NCI-H226 (cell line): ENCODE measurements around the gene BASP1.
"Not testable (repeated sequence)": the region's sequence is repeated elsewhere in the genome, so short reads cannot be mapped to it uniquely, and the experiment has no call there.

ENCODE experiments used
- DNase-seq: peaks from one replicate; pipeline ENCODE4 v3.0.0-alpha.2; 2015

Gene BASP1

DNA sequence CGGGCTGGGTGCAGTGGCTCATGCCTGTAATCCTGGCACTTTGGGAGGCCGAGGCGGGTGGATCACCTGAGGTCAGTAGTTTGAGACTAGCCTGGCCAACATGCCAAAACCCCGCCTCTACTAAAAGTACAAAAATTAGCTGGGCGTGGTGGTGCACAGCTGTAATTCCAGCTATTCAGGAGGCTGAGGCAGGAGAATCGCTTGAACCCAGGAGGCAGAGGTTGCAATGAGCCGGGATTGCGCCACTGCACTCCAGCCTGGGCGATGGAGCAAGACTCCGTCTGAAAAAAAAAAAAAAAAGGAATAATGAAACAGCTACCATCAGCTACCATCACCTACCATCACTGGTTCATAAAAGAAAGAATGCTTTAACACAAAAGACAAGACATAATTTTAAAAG lies 25.9 kb upstream of the BASP1 start:
- DNase-seq: not testable (repeated sequence)

DNA sequence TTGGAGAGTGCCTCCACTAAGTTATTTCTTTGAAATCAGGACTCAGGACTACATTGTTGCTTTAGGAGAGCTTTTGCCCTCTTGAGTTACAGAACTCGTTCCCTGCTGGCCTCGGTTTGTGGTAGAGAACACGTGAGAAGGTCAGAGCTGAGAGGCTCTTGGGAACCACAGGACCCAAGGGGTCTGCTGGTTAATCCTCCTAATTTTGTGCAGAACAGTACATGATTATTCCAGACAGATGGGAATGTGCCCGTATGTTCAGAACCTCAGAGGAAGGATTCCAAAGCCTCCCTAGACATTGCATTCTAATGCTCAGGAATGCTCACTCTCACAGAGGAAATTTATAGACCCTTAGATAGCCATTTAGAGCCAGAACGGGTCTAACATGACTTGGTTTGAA lies 25.2 kb upstream of the BASP1 start:
- DNase-seq: no peak

DNA sequence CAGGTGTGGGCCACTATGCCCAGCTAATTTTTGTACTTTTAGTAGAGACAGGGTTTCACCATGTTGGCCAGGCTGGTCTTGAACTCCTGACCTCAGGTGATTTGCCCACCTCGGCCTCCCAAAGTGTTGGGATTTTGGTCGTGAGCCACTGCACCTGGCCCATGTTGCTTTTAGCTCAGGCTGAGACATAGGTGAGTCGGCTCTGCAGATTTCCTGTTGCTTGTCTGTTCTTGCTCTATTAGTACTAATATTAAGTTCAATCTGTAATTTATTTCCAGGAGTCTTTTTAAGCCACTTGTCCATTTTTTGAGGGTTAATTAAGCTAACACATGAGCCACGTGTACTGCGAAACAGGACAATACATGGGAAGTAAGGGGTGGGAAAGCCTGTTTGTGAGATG lies 21.4 kb upstream of the BASP1 start:
- DNase-seq: no peak

DNA sequence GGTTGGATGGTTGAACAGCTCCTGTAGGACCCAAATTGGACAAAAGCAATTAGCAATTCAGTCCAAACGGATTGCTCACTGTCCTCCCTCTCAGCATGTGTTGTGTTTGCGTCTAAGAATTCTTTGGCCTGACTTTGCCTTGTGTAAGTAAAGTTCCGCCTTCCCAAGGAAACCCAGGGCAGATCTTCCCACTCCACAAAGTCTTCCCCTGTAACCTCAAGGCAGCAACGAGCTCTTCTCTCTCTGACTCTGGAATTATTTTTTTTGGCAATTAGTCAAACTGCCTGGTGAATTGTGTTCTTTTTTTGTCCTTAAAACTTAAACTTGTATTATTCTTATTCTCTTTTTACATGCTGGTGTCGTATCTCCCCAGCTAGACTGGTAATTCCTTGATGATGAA lies 20.7 kb upstream of the BASP1 start:
- DNase-seq: no peak

DNA sequence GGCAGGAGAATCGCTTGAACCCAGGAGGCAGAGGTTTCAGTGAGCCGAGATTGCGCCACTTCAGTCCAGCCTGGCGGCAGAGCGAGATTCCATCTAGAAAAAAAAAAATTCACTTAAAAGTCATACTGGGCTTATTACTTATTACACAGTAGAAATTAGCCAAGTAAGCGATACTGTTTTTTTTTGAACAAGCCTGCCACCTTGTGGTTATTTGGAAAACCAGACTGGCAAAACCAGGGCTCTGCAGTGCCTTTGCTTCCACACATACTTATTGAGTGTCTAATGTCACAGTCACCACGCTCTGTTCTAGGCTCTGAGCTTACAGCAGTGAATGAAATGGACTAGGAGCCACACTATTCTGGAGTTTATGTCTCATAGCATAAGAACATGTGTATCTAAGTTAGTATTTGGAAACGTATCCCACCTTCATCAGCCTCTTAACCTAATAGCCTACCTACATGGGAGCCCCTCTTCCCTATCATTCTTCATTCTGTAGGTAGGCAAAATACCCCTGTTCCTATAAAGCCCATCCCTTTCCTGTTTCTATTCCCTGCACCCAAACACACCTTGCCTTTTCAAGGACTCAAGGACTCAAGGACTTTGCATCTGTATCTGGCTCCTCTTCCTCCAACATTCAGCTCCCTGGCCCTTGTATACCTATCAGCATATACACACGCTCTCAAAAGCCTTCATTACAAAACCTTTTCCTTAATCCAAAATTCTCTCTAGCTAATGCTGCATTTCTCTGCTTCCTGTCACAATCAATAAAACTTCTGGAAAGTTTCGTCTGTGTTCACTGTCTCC lies 13.9 kb upstream of the BASP1 start:
- DNase-seq: peak; percentile 45

DNA sequence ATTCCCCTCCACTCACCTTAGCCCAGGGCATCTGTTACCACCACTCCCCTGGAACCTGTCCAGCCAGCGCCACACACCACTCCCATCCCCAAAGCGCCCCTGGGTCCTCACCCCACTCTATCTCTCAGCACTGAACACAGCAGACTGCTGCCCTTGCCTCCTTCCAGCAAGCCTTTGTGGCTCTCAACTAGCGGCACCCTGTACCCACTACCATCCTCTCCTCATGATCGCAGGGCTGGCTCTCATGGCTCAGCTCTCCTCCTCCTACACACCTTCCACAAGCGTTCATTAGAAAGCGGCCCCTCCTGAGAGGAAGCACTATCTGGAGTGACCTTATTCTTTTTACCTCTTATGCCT lies 13.3 kb upstream of the BASP1 start:
- no peak for DNase-seq

DNA sequence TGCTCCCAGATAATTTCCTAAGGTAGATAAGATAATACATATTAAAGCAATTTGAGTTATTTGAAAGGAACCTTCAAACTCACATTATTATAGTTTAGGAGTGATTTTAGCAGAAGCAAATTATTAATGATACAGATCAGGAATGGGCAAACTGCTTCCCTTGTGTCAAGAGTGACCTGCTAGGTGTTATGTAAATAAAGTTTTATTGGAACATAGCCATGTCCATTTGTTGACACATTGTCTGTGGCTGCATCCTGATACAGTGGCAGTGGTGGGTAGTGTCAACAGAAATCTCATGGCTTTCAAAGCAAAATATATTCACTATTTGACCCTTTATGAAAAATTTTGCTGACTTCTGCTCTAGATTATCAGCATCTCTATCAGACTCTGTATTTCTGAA lies 11.4 kb upstream of the BASP1 start:
- no peak for DNase-seq

DNA sequence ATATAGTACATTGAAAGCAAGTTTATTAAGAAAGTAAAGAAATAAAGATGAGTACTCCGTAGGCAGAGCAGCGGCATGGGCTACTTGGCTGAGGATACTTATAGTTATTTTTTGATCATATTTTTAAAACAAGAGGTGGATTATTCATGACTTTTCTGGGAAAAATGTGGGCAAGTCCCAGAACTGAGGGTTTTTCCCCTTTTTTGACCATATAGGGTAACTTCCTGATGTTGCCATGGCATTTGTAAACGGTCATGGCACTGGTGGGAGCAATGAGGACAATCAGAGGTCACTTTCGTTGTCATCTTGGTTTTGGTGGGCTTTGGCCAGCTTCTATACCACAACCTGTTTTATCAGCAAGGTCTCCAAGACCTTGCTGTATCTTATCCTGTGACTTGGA lies 5.2 kb upstream of the BASP1 start:
- DNase-seq: no peak

DNA sequence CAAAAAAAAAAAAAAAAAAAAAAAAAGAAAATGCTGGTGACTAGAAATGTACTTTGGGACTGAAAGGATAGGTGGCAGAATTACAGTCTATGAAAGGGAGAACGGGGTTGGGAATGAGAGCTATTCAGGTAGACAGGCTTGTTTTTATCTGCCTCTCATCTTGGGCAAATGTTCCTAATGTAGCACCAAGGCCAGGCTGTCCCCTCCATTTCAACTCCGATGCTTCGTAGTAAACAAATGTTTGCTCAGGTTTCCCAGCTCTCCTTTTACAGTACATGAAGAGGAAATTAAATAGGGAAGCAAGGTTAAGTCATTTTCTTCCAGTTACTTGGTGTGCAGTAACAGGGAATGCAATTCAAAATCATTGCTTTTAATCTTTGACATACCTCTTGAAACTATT lies 4.4 kb upstream of the BASP1 start:
- no peak for DNase-seq

DNA sequence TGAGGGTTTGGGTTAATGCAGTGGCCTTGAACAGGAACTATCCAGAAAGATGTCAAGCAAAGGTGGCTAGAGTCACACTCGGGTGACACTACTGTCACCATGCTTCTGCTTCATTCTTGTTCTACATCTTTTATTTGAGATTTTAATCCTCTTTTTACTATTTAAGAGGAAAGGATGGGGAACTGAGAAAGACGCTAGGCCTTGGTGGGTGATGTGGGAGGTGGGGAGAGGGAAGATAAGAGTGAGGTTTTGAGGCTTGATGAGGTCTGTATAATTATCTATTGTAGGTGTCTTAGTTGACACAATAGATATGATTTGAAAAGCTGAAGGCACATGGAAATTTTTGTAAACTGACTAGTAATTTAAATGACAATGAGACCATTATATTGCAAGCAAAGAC lies 3.5 kb upstream of the BASP1 start:
- no peak for DNase-seq

DNA sequence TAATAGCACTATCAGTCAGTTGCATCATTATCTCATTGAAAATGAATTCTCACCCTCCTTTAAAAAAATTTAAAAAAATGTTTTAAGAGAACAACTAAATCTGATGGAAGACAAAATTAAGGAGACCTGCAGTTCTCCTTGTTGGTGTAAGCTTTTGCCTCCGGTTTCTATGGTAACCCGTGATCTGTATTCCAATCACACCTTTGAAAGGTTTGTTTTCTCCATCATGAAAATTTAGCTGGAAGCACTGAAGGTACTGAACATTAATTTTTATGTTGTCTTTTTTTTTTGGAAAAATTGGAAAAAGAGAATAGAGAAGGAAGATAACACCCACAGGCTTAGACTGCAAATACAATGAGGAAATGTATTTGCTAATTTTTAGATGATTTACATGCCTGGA lies 2.5 kb upstream of the BASP1 start:
- DNase-seq: no peak

DNA sequence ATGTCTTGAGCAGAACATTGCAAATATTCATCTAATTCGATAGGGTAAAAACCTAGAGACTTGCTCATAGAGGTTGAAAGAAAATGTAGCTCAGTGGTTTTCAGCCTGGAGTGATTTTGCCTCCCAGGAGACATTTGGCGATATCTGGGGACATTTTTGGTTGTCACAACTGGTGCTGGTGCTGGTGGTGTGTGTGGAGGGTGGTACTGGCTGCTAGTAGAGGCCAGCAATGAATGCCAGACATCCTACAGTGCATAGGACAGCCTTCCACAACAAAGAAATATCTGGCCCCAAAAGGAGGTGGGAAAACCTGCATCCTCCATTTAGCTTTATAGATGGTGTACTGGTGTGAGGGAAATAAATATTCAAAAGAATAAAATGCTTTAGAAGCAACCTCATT lies 2.1 kb upstream of the BASP1 start:
- no peak for DNase-seq

DNA sequence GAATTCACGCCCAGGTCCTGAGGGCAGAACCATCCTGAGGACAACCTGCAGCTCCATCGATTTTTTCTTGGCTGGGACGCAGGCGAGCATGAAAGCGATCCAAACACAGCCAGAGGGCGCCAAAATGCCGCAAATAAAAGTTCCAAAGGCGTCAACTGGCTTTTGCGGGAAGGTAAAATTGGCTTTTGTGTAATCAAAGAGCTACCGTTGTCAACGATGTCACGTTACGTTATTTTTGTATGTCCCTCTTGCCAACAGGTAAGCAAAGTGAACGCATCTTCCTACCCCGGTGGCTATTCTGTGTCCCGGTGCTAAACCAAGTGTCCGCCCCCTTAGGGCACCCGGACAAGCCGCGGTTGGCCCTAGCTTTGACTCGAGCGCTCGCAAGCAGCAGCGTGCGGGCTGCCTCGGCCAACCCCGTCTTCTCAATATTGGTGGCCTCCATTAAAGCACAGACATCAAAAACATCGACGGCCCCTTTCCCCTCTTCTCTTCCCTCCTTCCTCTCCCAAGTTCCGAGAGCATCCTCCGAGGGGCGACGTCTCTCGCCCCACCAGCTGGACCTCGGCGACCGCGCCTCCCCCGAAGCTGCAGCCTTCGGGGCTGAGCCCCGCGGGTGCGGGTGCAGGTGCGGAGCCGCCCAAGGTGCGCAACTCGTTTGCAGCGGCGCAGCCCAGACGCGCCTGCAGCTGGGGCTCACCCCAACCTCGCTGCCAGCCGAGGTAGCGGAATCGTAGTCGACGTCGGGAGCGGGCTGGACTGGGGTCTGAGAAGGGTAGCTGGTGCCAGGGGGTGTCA lies 1.1 kb upstream of the BASP1 start:
- DNase-seq: peak; percentile 71

DNA sequence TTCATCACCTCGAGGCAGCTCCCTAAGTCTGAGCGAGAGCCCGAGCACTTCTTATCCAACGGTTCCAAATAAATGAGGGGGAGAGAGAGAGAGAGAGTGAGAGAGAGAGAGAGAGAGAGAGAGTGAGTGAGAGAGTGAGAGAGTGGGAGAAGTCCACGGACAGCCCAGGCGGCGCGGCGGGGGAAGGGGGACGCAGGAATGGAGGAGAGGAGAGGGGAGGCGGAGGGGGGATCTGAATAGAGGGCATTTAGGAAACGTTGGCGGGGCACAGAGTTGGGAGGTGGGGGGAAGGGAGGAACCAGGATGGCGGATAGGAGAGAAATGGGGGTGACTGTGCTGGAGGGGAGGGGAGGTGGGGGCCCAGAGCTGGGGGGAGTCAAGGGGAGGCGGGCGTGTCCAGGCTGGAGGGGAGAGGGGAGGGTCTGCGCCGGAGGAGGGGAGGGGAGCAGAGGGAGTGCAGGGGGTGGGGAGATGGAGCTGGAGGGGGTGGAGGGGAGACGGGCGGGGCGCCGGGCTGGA lies 398 bp upstream of the BASP1 start:
- peak; percentile 73 for DNase-seq

DNA sequence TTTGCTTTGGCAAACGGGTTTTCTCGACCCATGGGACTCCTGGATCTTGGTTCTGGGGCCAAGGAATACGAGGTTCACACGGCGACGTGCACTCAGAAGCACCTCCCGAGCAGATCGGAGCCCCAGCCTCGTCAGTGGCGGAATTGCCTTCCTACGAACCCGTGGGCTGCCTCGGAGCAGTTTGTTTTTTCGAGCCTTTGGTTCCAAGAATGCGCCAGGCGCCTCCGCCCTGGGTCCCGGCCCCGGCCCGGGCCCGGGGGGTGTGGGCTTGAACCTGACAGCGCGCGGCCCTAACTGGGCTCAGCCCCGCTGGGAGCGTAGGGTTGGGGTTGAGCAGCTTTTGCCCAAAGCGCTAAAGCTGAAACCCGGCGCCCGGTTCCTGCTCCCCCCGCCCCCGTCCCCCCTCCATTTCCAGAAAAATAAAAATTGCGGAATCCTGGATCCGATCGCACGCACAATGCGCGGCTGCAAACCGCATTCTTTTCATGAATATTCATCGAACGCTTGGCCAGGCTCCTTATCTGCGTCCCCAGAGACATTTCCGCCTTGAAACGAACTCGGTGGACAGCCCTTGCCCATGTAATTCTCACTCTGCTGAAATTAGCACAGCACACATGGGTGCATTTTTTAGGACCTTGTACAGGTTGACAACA lies 1.0 kb downstream of the BASP1 start:
- peak; percentile 44 for DNase-seq

DNA sequence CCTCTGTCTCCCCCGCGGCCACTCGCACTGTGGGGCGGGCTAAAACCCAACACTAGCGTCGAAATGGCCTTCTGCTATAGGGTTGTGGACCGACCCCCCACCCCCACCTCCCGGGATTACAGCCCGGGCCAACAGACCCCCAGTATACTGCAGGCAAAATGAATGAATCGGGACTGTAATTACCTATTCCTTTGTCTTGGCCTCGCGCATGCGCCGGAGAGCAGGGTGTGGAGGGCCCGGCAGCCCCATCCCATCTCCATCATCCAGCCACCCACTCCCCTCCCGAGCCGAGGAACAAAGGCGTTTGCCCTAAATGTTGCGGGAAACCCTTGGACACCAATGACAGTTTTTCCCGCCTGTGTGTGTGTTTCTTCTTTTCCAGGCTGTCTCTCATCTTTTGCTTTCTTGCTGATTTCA lies 1.6 kb downstream of the BASP1 start:
- no peak for DNase-seq

DNA sequence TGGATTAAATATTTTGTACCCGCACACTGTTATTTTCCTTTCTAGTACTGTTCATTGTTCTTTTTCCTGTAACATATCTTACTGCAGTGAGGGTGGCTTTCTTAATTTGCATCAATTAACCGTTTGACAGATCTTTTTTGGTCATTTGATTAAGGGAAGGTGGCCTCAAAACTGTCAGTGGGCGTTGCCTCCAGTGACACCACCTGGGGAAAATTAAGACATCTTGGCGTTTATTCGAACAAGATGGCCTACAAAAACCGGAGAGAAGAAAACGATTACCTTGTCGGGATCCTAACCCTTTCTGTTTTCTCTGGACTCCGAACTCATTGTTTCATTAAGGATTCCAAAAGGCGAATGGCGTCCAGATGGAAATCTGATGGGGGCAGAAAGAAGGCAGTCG lies 2.0 kb downstream of the BASP1 start:
- DNase-seq: no peak

DNA sequence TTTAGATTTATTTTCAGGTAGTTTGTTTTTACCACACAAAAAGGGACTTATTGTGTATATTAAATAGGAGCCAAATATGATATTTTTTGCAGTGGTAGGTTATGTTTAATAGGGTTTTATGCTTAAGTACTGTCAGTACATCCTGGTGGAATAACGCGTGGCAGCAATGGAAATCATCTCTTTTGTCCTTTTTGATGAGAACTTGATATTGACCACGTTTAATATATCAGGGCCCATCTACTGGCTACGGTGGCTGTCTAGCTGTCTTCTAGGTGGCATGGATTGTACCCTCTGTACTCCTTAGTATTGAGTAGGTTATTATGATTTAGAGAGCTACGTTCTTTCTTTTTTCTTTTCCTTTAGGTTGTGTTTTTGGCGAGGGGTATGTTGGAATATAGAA lies 2.6 kb downstream of the BASP1 start:
- DNase-seq: no peak

DNA sequence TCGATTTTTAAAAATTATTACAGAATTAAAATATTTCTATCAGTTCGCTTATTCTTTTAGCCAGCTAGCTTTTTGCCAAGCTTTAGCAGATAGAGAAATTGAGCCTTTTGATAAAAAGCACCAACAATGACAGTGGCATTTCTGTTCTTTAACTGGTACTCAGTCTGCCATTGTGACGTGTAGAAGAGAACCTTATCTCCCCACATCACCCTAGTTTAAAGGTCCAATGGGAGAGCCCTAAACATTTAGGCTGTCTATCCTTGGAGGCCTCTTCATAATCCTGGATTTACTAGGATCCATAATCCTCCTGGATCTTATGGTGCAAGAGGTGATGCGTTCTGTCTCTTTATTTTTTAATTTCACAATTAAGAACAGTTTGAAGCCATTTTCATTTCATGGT lies 3.0 kb downstream of the BASP1 start:
- no peak for DNase-seq

DNA sequence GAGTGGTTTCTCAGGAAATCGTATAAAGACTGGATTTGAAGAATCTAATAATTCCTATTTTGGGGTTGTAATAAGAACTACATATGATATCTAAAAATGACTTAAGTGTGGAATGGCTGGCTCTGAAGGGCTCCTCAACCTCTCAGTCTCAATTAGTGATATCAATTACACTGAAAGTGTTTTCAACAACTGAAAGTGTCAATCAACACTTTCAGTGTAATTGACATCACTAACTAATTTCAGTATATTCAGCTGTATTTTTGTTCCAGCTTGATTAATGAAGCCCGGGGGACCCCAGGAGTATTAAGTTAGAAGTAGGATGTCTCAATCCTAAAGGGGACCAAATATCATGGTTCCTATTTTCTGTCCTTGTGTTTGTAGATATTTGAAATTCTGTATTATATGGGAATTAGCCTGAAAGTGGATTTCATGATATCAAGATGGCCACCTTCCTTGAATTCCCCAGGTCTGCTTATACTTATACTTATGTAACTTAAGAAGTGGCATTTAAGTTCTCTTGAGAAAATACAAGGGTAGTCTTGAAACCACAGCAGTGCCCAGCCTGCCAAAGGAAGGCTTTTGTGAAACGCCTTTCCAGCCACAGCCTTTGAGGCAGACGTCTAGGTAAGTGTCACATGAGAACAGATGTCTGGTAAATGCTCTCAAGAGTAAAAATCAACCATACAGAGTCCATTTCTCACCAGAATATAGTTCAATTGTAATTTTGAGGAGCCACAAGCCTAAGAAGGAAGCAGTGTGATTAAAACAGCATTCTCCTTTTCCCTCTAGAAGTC lies 4.6 kb downstream of the BASP1 start:
- DNase-seq: no peak

DNA sequence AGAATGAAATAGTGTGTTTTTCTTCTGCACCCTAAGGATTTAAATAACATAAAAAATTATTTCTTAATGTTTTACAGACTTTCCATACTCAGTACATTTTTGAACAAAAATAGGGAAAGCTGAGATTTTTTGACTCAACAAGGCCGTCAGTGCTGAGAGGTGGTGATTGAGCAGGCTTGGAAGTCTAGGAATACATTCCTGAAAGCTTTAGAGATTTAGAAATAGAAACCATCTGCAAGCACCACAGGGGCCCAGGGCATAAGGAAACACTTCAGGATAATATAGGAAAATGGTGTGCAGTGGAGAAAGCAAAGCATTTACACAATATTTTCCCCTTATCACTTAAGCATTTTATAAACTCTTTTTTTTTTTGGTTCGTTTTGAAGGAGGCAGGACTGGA lies 5.2 kb downstream of the BASP1 start:
- no peak for DNase-seq

DNA sequence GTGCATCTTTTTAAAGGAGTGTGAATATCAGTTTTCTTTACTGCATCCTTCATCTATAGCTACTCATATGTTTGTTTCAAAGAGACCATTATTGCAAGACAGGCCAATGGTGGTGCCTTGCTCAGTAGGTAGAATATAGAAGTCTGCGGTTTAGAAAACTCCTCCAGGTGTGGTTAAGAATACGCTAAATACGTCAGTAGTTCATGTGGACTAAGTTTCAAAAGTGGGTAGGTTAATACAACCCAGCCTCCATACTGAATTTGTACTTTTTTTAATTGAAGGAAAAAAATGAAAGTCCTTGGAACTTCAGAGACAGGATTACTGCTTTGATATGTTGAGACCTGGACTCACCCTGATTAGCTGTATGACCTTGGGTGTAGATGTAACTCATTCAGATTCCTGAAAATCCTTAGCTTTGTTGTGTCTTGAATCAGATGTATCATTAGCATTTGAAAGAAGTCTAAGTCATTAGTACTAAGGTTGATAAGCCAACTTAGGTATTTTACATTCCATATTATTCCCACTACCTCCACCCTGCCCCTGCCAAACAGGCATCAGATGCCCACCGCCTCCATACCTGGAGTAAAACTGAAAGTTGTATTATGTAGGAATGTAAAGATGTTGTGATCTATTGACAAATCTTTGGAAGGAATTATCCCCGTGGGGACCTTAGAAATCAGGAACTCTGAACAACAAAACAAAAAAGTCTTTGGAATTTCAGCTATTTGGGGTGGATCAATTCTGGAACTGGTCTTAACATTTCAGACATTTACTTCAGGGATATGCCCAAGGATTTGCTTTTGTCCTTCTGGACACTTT lies 6.1 kb downstream of the BASP1 start:
- no peak for DNase-seq
